Measurements from ENCODE around the gene HOXC10. TPM values are rescaled to one million over a fixed set of nuclear protein-coding genes. Genes with fewer than 3 reads are reported as not detected.

The HOXC10 gene
- total and polyA plus RNA-seq, 9 donors: 0.15 to 15.4 (median 2.0) TPM; not detected in 2

- no peaks in the 10 kb centered on the region for H3K27me3 ChIP-seq
- no peak overlapping the region for H3K4me3 ChIP-seq
- WGBS, 3 donors: 10 to 13% (median 11%) methylated on average over 16 of the region's 16 CpGs
- peak; percentile 72 to 86 (median 79) for DNase-seq
- H3K27ac ChIP-seq: peak overlapping the region in 1 of 2 donors; percentile 86
- intact Hi-C loops (cut with DNase I): loop anchor here in 3 of 4 donors (5.0 to 10.0 kb wide), 2 partner anchors 85 to 88 kb away; no protein-coding TSS in a partner anchor
- no peaks in the 10 kb centered on the region for H3K9me3 ChIP-seq
- H3K4me1 ChIP-seq (ENCODE audit: insufficient read depth): peaks cover 26% of the 10 kb centered on the region
- TF ChIP-seq EP300 (IDR thresholded peaks at IDR 0.05): no peak
- no peak for TF ChIP-seq POLR2A (IDR thresholded peaks at IDR 0.05)
- TF ChIP-seq, protein P1, sequence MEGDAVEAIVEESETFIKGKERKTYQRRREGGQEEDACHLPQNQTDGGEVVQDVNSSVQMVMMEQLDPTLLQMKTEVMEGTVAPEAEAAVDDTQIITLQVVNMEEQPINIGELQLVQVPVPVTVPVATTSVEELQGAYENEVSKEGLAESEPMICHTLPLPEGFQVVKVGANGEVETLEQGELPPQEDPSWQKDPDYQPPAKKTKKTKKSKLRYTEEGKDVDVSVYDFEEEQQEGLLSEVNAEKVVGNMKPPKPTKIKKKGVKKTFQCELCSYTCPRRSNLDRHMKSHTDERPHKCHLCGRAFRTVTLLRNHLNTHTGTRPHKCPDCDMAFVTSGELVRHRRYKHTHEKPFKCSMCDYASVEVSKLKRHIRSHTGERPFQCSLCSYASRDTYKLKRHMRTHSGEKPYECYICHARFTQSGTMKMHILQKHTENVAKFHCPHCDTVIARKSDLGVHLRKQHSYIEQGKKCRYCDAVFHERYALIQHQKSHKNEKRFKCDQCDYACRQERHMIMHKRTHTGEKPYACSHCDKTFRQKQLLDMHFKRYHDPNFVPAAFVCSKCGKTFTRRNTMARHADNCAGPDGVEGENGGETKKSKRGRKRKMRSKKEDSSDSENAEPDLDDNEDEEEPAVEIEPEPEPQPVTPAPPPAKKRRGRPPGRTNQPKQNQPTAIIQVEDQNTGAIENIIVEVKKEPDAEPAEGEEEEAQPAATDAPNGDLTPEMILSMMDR (IDR thresholded peaks at IDR 0.05): no peak
- no peaks in the 10 kb centered on the region for H3K36me3 ChIP-seq
These were observed 54.6 kb downstream of the HOXC10 start for GRCh38 chr12:54039417-54040147.

MicroRNAs within 50 kb of the gene (microRNA counts, 767-probe panel; counts per million panel counts)
- 530 counts per million, percentile 78 among the panel's probes with 10 or more counts for microRNA hsa-miR-196a-5p
- microRNA hsa-miR-615-3p: 530 counts per million, percentile 78 among the panel's probes with 10 or more counts
- microRNA hsa-miR-615-5p: 530 counts per million, percentile 78 among the panel's probes with 10 or more counts

Small RNA genes within 50 kb of the gene (microRNA-seq; reads per million reads assigned to microRNA genes)
- 6.5 to 220 (median 19.6) reads per million in 3 donors for gene MIR196A2
- 63.4 to 291 (median 80.0) reads per million in 3 donors for gene MIR615

Small RNA genes within 50 kb of the gene (small RNA-seq; reads per million reads assigned to genes)
- not detected for gene AC012531.3
- not detected for gene AC012531.4
- gene HOXC5: not detected
- 0.20 reads per million for gene MIR196A2
- gene MIR615: 2.8 reads per million, percentile 75 among the genes with 10 or more reads in this experiment
- not detected for gene RF01905
- not detected for gene RF01906

Other genes with a start within 250 kb of the HOXC10 start
- not detected for gene CISTR, start 233.2 kb upstream of the HOXC10 start, total RNA-seq
- gene CISTR, start 233.2 kb upstream of the HOXC10 start, polyA plus RNA-seq: not detected
- not detected for gene HOXC13, start 46.3 kb upstream of the HOXC10 start, total RNA-seq
- gene HOXC13, start 46.3 kb upstream of the HOXC10 start, polyA plus RNA-seq: not detected
- not detected for gene HOXC12, start 30.2 kb upstream of the HOXC10 start, total RNA-seq
- not detected for gene HOXC12, start 30.2 kb upstream of the HOXC10 start, polyA plus RNA-seq
- 1 to 10 TPM in 1 of 7 donors, not detected in 6; 1.1 TPM for gene HOXC11, start 12.0 kb upstream of the HOXC10 start, total RNA-seq
- gene HOXC11, start 12.0 kb upstream of the HOXC10 start, polyA plus RNA-seq: under 1 TPM in 1 of 2 donors, not detected in 1; 0.12 TPM
- gene HOTAIR, start 10.2 kb upstream of the HOXC10 start, total RNA-seq: under 1 TPM in 2 of 7 donors, not detected in 5; 0.24 to 0.32 TPM
- 1 to 10 TPM in 1 of 2 donors, under 1 TPM in 1; 0.02 to 1.2 TPM for gene HOTAIR, start 10.2 kb upstream of the HOXC10 start, polyA plus RNA-seq
- 1 to 10 TPM in 2 of 7 donors, under 1 TPM in 4, not detected in 1; 0.26 to 3.9 (median 0.51) TPM for gene HOXC9, start 15.0 kb downstream of the HOXC10 start, total RNA-seq
- 10 to 100 TPM in 1 of 2 donors, 1 to 10 TPM in 1; 3.4 to 15.0 TPM for gene HOXC9, start 15.0 kb downstream of the HOXC10 start, polyA plus RNA-seq
- gene HOXC8, start 23.8 kb downstream of the HOXC10 start, total RNA-seq: 10 to 100 TPM in 1 of 7 donors, 1 to 10 TPM in 5, under 1 TPM in 1; 0.34 to 13.9 (median 7.7) TPM
- gene HOXC8, start 23.8 kb downstream of the HOXC10 start, polyA plus RNA-seq: 10 to 100 TPM in 1 of 2 donors, 1 to 10 TPM in 1; 3.2 to 19.4 TPM
- 10 to 100 TPM in 5 of 7 donors, 1 to 10 TPM in 2; 3.9 to 56.1 (median 21.4) TPM for gene HOXC6, start 43.3 kb downstream of the HOXC10 start, total RNA-seq
- 10 to 100 TPM; 23.3 to 37.8 TPM for gene HOXC6, start 43.3 kb downstream of the HOXC10 start, polyA plus RNA-seq
- 10 to 100 TPM in 1 of 7 donors, 1 to 10 TPM in 6; 1.8 to 11.0 (median 3.6) TPM for gene HOXC5, start 47.9 kb downstream of the HOXC10 start, total RNA-seq
- gene HOXC5, start 47.9 kb downstream of the HOXC10 start, polyA plus RNA-seq: 1 to 10 TPM; 2.1 to 2.2 TPM
- 10 to 100 TPM in 5 of 7 donors, 1 to 10 TPM in 2; 3.3 to 21.8 (median 13.1) TPM for gene HOXC4, start 68.7 kb downstream of the HOXC10 start, total RNA-seq
- gene HOXC4, start 68.7 kb downstream of the HOXC10 start, polyA plus RNA-seq: 10 to 100 TPM in 1 of 2 donors, 1 to 10 TPM in 1; 7.9 to 10.9 TPM
- 10 to 100 TPM; 22.8 to 32.2 (median 26.6) TPM for gene SMUG1, start 203.8 kb downstream of the HOXC10 start, total RNA-seq
- gene SMUG1, start 203.8 kb downstream of the HOXC10 start, polyA plus RNA-seq: 10 to 100 TPM; 17.8 to 30.2 TPM

Data from ovary (tissue), 9 donors.